Subcutaneous abdominal adipose tissue (tissue), 5 donors: ENCODE results near the gene MYH14.

ENCODE experiments used
- H3K27ac ChIP-seq: one replicate; pipeline ENCODE4 v1.7.0; 2013; ENCODE audit warnings: low read depth, mild to moderate bottlenecking, inconsistent platforms, low read length, moderate library complexity
- H3K27me3 ChIP-seq, 5 donors: one replicate each; pipeline ENCODE4 v1.7.0; 2013; ENCODE audit warnings: low read length in 5 of 5, inconsistent platforms in 1 of 5; ENCODE audit not compliant: control insufficient read depth in 5 of 5, insufficient read depth in 4 of 5
- H3K36me3 ChIP-seq, 5 donors: one replicate each; pipeline ENCODE4 v1.7.0; 2013; ENCODE audit warnings: low read length in 5 of 5; ENCODE audit not compliant: control insufficient read depth in 5 of 5, insufficient read depth in 5 of 5
- H3K4me1 ChIP-seq, 5 donors: one replicate each; pipeline ENCODE4 v1.7.0; 2013; ENCODE audit warnings: low read length in 5 of 5, mild to moderate bottlenecking in 3 of 5, moderate library complexity in 1 of 5; ENCODE audit not compliant: control insufficient read depth in 5 of 5, insufficient read depth in 5 of 5
- H3K4me3 ChIP-seq, 5 donors: one replicate each; pipeline ENCODE4 v1.7.0; 2013; ENCODE audit warnings: low read length in 5 of 5, low read depth in 1 of 5
- H3K9ac ChIP-seq, 5 donors: one replicate each; pipeline ENCODE4 v1.7.0; 2013; ENCODE audit warnings: low read length in 5 of 5, mild to moderate bottlenecking in 4 of 5, moderate library complexity in 3 of 5
- H3K9me3 ChIP-seq, 5 donors: one replicate each; pipeline ENCODE4 v1.7.0; 2013; ENCODE audit warnings: low read length in 5 of 5; ENCODE audit not compliant: control insufficient read depth in 5 of 5
- donor health status: healthy.
- donor health status: healthy.
- donor health status: healthy.
- donor health status: healthy.
- donor health status: healthy.

Gene MYH14

DNA sequence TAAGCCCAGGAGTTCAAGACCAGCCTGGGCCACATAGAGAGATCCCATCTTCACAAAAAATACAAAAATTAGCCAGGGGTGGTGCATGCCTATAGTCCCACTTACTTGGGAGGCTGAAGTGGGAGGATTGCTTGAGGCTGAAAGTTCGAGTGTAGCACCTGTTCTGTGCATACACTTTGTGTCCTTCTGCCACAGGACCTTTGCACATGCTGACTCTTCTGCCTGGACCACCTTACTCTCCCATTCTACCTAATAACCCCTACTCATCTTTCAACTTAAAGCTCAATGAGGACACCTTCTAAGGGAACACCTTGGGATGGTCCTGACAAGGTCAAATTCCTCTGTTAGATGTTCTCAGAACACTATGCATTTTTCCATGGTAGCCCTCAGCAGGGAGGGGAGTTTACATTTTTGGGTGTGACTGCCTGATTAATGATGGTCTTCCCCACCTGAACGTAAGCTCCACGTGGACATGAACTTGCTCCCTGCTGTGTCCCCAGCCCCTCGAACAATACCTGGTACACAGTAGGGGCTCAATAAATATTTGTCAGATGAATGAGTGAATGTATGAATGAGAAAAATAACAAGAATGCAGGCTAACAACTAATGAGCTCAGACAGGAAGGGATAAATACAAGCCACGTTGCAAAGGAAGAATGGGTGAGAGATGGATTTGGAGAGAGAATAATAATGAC lies 29.2 kb upstream of the MYH14 start:
- Histone ChIP-seq H3K27ac (no peak overlapping the region), H3K4me1 (no peaks in the 10 kb centered on the region), H3K4me3 (no peak overlapping the region)

DNA sequence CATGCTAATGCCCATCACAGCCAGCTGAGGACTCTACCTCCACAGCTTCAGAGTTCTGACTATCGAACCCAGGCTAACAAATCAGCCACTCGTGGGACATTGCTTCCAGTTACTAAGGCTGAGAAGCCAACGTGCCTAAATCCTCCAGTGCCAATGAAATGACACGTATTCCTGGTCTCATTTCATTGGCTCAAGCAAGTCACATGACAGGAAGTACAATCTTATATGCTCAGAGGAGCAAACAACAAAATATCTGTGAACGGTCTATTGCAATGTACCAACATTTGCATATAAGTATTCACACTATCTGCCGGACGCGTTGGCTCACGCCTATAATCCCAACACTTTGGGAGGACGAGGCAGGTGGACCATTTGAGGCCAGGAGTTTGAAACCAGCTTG lies 27.5 kb upstream of the MYH14 start:
- Histone ChIP-seq H3K9ac (no peak overlapping the region), H3K36me3 (no peaks in the 10 kb centered on the region), H3K27ac (no peak overlapping the region), H3K27me3 (peaks cover 0 to 7% (median 2%) of the 10 kb centered on the region in 5 donors), H3K4me1 (no peaks in the 10 kb centered on the region), H3K9me3 (no peaks in the 10 kb centered on the region), H3K4me3 (no peak overlapping the region)

More for the DNA sequence above, 29.2 kb upstream of the MYH14 start:
- no peaks in the 10 kb centered on the region for H3K36me3 ChIP-seq
- no peak overlapping the region for H3K9ac ChIP-seq
- no peaks in the 10 kb centered on the region for H3K9me3 ChIP-seq
- peaks cover 0 to 8% (median 2%) of the 10 kb centered on the region in 5 donors for H3K27me3 ChIP-seq

DNA sequence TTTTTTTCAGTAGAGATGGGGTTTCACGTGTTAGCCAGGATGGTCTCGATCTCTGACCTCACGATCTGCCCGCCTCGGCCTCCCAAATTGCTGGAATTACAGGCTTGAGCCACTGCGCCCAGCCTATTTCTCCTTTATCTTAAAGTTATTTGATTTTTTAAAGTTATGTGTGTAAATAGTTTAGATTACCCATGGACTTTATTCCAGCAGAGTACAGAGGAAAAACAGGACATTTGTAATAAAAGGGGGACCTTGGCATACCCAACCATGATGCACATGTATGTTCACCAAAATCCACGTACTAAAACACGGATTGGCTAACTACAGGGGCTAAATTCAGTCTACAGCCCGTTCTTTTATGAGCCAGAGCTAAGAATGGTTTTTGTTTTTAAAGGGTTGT lies 26.6 kb upstream of the MYH14 start:
- Histone ChIP-seq H3K9me3 (no peaks in the 10 kb centered on the region), H3K4me1 (no peaks in the 10 kb centered on the region), H3K27me3 (peaks cover 0 to 13% (median 2%) of the 10 kb centered on the region in 5 donors), H3K27ac (no peak overlapping the region), H3K36me3 (no peaks in the 10 kb centered on the region), H3K9ac (no peak overlapping the region), H3K4me3 (no peak overlapping the region)

DNA sequence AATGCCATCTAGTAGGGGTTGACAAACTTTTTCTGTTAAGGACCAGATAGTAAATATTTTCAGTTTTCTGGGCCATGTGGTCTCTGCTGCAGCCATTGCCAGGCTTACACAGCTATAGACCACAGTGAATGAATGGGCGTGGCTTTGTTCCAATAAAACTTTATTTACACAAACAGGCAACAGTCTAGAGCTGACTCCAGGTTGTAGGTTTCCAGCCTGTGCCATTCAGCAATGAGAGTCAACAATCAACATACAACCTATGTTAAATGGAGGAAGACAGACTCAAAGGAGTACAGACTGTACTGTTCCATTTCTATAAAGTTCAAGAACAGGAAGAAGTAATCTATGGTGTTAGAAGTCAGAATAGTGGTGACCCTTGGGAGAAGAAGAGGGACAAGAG lies 25.1 kb upstream of the MYH14 start:
- Histone ChIP-seq H3K36me3 (no peaks in the 10 kb centered on the region), H3K9me3 (no peaks in the 10 kb centered on the region), H3K9ac (no peak overlapping the region), H3K4me3 (no peak overlapping the region), H3K4me1 (no peaks in the 10 kb centered on the region), H3K27me3 (peaks cover 0 to 13% (median under 1%) of the 10 kb centered on the region in 5 donors), H3K27ac (no peak overlapping the region)

DNA sequence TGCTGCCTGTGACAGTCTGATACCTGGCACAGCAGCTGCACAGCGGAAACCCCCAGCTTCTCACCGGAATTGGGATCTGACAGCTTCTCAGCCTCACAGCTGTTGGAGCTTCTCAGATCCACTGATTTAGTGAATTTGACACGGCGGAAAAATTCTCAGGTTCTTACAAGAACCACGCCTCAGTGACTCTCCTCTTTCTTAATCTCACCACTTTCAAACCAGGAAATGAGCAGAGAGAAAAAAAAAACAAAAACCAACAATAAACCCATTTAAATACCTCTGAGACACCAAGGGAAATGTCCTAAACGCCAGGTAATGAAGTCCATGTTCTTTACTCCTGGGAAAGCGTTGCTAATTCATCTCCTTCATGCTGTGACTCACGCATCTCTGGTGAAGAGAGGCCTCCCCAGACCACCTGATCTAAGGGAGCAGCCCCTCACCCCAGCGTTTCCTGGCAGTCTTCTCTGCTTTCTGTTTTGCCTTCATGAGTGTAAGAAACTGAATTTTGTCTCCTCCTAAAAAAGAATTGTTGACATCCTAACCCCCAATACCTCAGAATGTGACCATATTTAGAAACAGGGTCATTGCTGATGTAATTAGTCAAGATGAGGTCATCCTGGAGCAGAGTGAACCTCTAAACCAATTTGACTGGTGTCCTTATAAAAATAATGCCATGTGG lies 24.4 kb upstream of the MYH14 start:
- no peaks in the 10 kb centered on the region for H3K4me1 ChIP-seq
- H3K9me3 ChIP-seq = no peaks in the 10 kb centered on the region
- H3K9ac ChIP-seq = no peak overlapping the region
- H3K4me3 ChIP-seq = no peak overlapping the region
- H3K36me3 ChIP-seq = no peaks in the 10 kb centered on the region
- peaks cover 0 to 13% (median 0%) of the 10 kb centered on the region in 5 donors for H3K27me3 ChIP-seq
- H3K27ac ChIP-seq = no peak overlapping the region

DNA sequence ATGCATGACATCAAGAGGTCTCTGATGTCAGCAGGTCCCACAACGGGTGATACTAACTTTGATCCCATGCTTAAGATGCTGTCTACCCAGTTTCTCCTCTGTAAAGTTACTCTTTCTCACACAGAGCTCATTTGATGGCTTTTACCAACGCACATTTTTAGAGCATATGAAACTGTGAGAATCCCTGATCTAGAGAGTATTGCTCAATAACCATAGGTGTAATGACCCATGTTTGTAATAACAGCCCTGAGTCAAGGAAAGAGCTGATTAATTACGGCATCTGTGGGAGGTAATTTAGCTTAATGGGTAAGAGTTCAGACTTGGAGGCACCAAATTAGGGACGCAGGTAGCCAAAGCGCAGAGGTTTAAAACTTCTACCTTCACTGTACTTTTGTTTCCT lies 22.3 kb upstream of the MYH14 start:
- Histone ChIP-seq H3K9ac (no peak overlapping the region), H3K4me3 (no peak overlapping the region), H3K9me3 (no peaks in the 10 kb centered on the region), H3K36me3 (no peaks in the 10 kb centered on the region), H3K27me3 (peaks cover 0 to 13% (median 0%) of the 10 kb centered on the region in 5 donors), H3K27ac (no peak overlapping the region), H3K4me1 (no peaks in the 10 kb centered on the region)

DNA sequence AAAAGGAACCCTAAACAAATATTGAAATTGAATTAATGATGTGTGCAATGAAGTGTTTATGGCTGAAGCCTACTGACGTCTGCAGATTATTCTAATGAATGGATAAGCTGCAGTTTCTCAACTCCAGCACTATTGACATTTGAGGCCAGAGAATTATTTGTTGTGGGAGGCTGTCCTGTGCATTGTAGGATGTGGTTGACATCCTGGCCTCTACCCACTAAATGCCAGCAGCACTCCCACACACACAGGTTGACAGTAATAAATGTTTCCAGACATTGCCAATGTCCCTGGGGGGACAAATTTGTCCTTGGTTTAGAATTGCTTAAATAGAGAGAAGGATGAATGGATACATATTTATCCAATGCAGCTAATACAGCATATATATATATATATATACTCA lies 19.2 kb upstream of the MYH14 start:
- H3K27me3 ChIP-seq = peaks cover 0 to 11% (median 0%) of the 10 kb centered on the region in 5 donors

DNA sequence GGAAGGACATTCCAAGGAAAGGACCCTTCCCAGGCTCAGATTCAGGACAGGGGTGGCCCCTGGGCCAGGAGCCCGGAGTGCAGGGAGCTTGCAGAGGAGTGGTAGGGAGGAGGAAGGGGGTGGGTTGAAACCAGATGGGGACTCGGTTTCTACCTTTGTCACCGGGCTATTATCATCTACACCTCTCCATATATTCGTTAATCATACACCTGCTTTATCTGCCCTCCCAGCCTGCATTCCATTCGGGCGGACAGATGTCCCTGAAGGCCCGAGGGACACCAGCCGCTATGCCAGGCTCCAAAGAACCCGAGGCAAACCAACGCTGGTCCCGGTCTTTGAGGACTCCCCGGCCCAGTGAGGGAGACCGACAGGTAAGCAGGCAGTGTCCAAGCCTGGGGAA lies 15.5 kb upstream of the MYH14 start:
- no peak overlapping the region for H3K9ac ChIP-seq
- no peaks in the 10 kb centered on the region for H3K36me3 ChIP-seq
- no peaks in the 10 kb centered on the region for H3K9me3 ChIP-seq
- H3K4me3 ChIP-seq = no peak overlapping the region
- H3K27me3 ChIP-seq = peaks cover 0 to 8% (median 4%) of the 10 kb centered on the region in 5 donors
- H3K4me1 ChIP-seq = no peaks in the 10 kb centered on the region
- no peak overlapping the region for H3K27ac ChIP-seq

More for the DNA sequence above, 19.2 kb upstream of the MYH14 start:
- Histone ChIP-seq H3K9ac (no peak overlapping the region), H3K9me3 (no peaks in the 10 kb centered on the region), H3K36me3 (no peaks in the 10 kb centered on the region), H3K4me1 (no peaks in the 10 kb centered on the region), H3K27ac (no peak overlapping the region), H3K4me3 (no peak overlapping the region)

DNA sequence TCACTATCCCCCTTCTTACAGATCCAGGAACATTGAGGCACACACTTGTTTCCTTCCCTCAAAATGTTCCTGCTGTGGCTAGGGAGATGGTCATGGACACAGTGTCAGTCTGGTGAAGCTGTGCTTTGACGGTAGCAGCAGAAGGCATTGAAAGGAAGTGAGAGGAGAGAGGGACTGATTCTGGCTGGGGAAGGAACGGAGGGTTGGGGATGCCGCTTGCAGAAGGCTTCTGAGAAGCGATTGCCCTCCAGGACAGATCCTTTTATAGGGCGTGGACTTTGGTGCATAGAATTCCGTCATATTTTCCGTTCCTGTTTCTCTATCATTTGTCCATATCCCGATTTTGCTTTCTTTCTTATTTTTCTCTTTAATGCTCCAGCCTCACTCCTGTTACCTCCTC lies 14.1 kb upstream of the MYH14 start:
- Histone ChIP-seq H3K9ac (no peak overlapping the region), H3K9me3 (no peaks in the 10 kb centered on the region), H3K27ac (no peak overlapping the region), H3K4me1 (no peaks in the 10 kb centered on the region), H3K36me3 (no peaks in the 10 kb centered on the region), H3K4me3 (no peak overlapping the region), H3K27me3 (peaks cover 0 to 11% (median 5%) of the 10 kb centered on the region in 5 donors)

DNA sequence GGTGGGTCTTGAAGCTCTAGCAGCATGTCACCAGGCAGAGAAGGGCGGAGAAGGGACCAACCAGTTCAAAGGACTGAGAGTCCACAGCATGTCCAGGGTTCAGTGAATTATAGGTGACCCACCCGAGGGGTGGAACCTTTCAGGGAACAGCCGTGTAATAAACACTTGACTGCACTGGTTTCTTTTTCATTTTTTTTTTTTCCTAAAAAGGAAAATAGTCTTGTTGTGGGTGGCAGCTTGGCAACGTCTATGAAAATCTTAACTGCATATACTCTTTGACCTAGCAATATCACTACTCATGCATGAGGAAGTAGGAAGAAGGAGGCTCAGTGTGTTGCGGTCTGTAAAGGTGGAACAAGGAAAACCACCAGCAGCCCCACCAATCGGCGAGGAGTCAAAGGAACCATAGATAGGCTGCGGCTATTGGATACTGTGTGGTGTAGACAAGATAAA lies 13.0 kb upstream of the MYH14 start:
- H3K9ac ChIP-seq = no peak overlapping the region
- no peaks in the 10 kb centered on the region for H3K4me1 ChIP-seq
- no peak overlapping the region for H3K4me3 ChIP-seq

More for the DNA sequence above, 13.0 kb upstream of the MYH14 start:
- peaks cover 0 to 11% (median 5%) of the 10 kb centered on the region in 5 donors for H3K27me3 ChIP-seq
- H3K9me3 ChIP-seq = no peaks in the 10 kb centered on the region
- H3K27ac ChIP-seq = no peak overlapping the region
- no peaks in the 10 kb centered on the region for H3K36me3 ChIP-seq
